HG02852 (cell line): ENCODE results near the gene PDCD4.

Source experiments
- ATAC-seq: cut with Tn5 transposase; IDR thresholded peaks from one replicate; pipeline ENCODE4 v1.9.1; 2021; ENCODE audit warnings: mild to moderate bottlenecking, moderate library complexity; ENCODE audit not compliant: unreplicated experiment

The PDCD4 gene

GRCh38 chr10:110841767-110842267, 29.9 kb upstream of the PDCD4 start:
- peak; percentile 67 for ATAC-seq

GRCh38 chr10:110842326-110842904, 29.3 kb upstream of the PDCD4 start:
- peak; percentile 7 for ATAC-seq

GRCh38 chr10:110843031-110843430, 28.7 kb upstream of the PDCD4 start:
- peak; percentile 78 for ATAC-seq

GRCh38 chr10:110843796-110844616, 27.7 kb upstream of the PDCD4 start:
- no peak for ATAC-seq

- no peak for ATAC-seq
Observed at GRCh38 chr10:110844617-110844881, 27.2 kb upstream of the PDCD4 start.

GRCh38 chr10:110845192-110845755, 26.5 kb upstream of the PDCD4 start:
- ATAC-seq, result no peak

- ATAC-seq, result no peak
Observed at GRCh38 chr10:110845756-110846620, 25.7 kb upstream of the PDCD4 start.

- no peak for ATAC-seq
Observed at GRCh38 chr10:110847374-110847773, 24.4 kb upstream of the PDCD4 start.

GRCh38 chr10:110848106-110848505, 23.6 kb upstream of the PDCD4 start:
- no peak for ATAC-seq

GRCh38 chr10:110850099-110850498, 21.6 kb upstream of the PDCD4 start:
- ATAC-seq, result no peak

- ATAC-seq, result no peak
Observed at GRCh38 chr10:110851020-110851612, 20.6 kb upstream of the PDCD4 start.

GRCh38 chr10:110852255-110852896, 19.4 kb upstream of the PDCD4 start:
- no peak for ATAC-seq

- ATAC-seq, result no peak
Observed at GRCh38 chr10:110852947-110853346, 18.8 kb upstream of the PDCD4 start.

- no peak for ATAC-seq
Observed at GRCh38 chr10:110853921-110854605, 17.7 kb upstream of the PDCD4 start.

- no peak for ATAC-seq
Observed at GRCh38 chr10:110857265-110858171, 14.2 kb upstream of the PDCD4 start.

- no peak for ATAC-seq
Observed at GRCh38 chr10:110858297-110858934, 13.3 kb upstream of the PDCD4 start.

GRCh38 chr10:110859206-110859972, 12.3 kb upstream of the PDCD4 start:
- no peak for ATAC-seq

- no peak for ATAC-seq
Observed at GRCh38 chr10:110859973-110860376, 11.8 kb upstream of the PDCD4 start.
